Large intestine (tissue), 3 donors: Measurements from ENCODE around the gene IER5. TPM values are rescaled to one million over a fixed set of nuclear protein-coding genes. Genes with fewer than 3 reads are reported as not detected.
"Not testable (repeated sequence)": the region's sequence is repeated elsewhere in the genome, so short reads cannot be mapped to it uniquely, and the experiment has no call there.

Experiments
- DNase-seq, 2 donors: peaks; one replicate each; pipeline versions ENCODE4 v3.0.0 to v3.0.0-alpha.2; 2013
- H3K27ac ChIP-seq: one replicate; pipeline ENCODE4 v1.5.1; 2013; ENCODE audit warnings: low read length
- H3K27me3 ChIP-seq: 2 replicates; pipeline ENCODE4 v1.6.1; 2013; ENCODE audit warnings: low read length; ENCODE audit not compliant: control insufficient read depth, insufficient read depth
- H3K36me3 ChIP-seq: 2 replicates; pipeline ENCODE4 v1.6.1; 2013; ENCODE audit warnings: low read length; ENCODE audit not compliant: control insufficient read depth, insufficient read depth
- H3K4me1 ChIP-seq: one replicate; pipeline ENCODE4 v1.6.1; 2013; ENCODE audit warnings: low read length; ENCODE audit not compliant: control insufficient read depth, insufficient read depth
- H3K4me3 ChIP-seq: one replicate; pipeline ENCODE4 v1.5.1; 2013; ENCODE audit warnings: low read length
- H3K9me3 ChIP-seq: one replicate; pipeline ENCODE4 v1.6.1; 2013; ENCODE audit warnings: mild to moderate bottlenecking, low read depth, low read length, moderate library complexity; ENCODE audit not compliant: control insufficient read depth
- WGBS: methylation state at CpG from one replicate; pipeline ENCODE4 v1.1.5; 2013; ENCODE audit warnings: low lambda C conversion rate; ENCODE audit not compliant: insufficient coverage; 5-methylcytosine and 5-hydroxymethylcytosine counted together
- polyA plus RNA-seq: library from polyadenylated mRNA; unstranded; fragments of 120-200 nt; gene quantifications from one replicate; pipeline ENCODE4 v1.2.1, GENCODE V29; 2013

Gene IER5
- polyA plus RNA-seq, 1 donor, result 8.2 TPM

DNA sequence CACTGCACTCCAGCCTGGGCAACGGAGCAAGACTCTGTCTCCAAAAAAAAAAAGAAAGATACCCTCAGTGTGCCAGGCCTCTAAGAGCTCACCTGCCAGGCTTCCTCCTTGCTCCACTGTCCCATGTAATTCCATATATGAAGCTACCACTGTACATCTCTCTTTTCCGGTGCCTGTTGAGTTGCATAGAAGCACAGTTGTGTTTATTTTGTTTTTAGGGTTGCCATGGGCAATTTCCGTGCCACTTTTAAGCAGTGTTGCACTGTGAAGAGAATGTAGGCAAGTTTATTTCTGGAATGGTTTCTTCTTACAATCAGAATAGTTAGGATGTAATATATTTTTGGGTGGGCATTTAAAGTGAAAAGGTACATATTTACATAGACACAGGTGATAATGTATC lies 31.4 kb upstream of the IER5 start:
- H3K4me1 ChIP-seq, result no peaks in the 10 kb centered on the region
- H3K9me3 ChIP-seq, result no peaks in the 10 kb centered on the region
- peaks cover 2% of the 10 kb centered on the region for H3K36me3 ChIP-seq
- no peak overlapping the region for H3K4me3 ChIP-seq
- DNase-seq, result no peak
- no peaks in the 10 kb centered on the region for H3K27me3 ChIP-seq
- WGBS, result no CpG with 5 or more reads among the region's 3 CpGs
- no peak overlapping the region for H3K27ac ChIP-seq

DNA sequence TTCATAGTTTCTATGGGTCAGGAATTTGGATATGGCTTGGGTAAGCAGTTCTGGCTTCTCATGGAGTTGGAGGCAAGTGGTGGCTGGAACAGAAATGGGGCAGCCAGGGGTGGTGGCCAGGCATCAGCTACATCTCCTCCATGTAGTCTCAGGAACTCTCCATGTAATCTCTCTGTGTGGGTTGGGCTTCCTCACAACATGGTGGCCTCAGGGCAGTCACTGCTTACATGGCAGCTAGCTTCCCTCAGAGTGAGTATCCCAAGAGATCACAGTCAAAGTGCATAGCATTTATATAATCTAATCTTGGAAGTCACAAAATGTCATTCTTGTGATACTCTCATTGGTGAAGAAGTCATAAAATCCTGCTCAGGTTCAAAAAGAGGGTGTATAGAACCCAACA lies 29.1 kb upstream of the IER5 start:
- no peak overlapping the region for H3K27ac ChIP-seq
- H3K4me3 ChIP-seq, result no peak overlapping the region
- no peaks in the 10 kb centered on the region for H3K9me3 ChIP-seq
- H3K4me1 ChIP-seq, result peaks cover 3% of the 10 kb centered on the region
- no peaks in the 10 kb centered on the region for H3K36me3 ChIP-seq
- no peak for DNase-seq
- H3K27me3 ChIP-seq, result no peaks in the 10 kb centered on the region

DNA sequence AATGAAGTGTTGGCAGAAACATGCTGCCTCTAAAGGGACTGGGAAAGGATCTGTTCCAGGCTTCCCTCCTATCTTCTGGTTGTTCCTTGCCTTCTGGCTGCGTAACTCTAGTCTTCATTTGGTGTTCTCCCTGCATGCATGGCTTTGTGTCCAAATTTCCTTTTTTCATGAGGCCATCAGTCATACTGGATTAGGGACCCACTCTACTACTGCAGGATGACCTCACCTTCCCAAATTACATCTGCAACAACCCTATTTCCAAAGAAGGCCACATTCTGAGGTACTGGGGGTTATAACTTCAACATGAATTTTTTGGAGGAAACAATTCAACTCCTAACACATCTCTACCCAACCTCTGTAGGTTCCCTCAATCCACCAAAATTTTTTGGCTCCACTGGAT lies 28.4 kb upstream of the IER5 start:
- H3K4me3 ChIP-seq, result no peak overlapping the region
- peaks cover 3% of the 10 kb centered on the region for H3K4me1 ChIP-seq
- no peaks in the 10 kb centered on the region for H3K36me3 ChIP-seq
- no peak for DNase-seq
- H3K27ac ChIP-seq, result no peak overlapping the region
- H3K9me3 ChIP-seq, result no peaks in the 10 kb centered on the region
- H3K27me3 ChIP-seq, result no peaks in the 10 kb centered on the region
- WGBS, result no CpG with 5 or more reads among the region's 1 CpG

DNA sequence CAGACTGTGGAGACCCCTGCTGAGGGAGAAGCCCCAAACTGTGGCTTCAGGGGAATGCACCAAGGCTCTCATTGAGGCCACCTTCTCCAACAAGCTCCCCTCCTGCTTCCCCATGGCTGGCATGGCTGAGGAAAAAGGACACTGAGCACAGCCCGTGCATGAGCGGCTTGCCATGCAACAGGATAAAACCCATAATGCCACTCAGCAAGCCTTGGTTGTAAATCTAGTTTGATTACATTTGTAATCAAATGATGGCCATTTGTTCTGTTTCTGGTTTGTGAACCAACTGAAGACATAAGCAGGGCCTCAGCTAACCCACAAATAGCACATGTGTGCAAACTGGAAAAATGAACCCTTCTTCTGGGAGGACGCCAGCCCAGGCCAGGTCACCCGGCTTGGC lies 27.6 kb upstream of the IER5 start:
- not testable (repeated sequence) for DNase-seq, H3K27ac ChIP-seq, H3K4me1 ChIP-seq, H3K36me3 ChIP-seq, H3K4me3 ChIP-seq, H3K27me3 ChIP-seq, H3K9me3 ChIP-seq
- WGBS, result no CpG with 5 or more reads among the region's 4 CpGs

DNA sequence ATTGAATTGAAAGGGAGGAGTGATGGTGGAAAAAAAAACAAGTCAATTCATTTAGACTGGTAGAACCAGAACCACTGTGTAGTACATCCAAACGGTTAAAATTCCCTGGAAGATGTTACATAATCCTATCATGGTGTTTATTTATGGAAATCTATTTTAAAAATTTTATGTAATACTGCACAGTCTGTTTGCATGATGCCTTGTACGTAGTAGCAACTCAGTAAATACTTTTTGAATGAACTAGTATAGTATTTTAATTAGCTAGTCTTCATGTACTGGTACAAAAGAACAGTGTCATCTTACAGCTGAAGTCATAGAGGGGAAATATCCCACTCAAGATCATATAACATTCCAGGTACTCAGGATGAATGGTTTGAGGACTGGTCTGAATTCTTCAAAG lies 27.0 kb upstream of the IER5 start:
- no peak for DNase-seq
- WGBS, result 50% methylated on average over 1 of the region's 2 CpGs
- H3K4me1 ChIP-seq, result peaks cover 3% of the 10 kb centered on the region
- no peaks in the 10 kb centered on the region for H3K27me3 ChIP-seq
- H3K36me3 ChIP-seq, result no peaks in the 10 kb centered on the region
- H3K4me3 ChIP-seq, result no peak overlapping the region
- no peak overlapping the region for H3K27ac ChIP-seq
- H3K9me3 ChIP-seq, result no peaks in the 10 kb centered on the region

DNA sequence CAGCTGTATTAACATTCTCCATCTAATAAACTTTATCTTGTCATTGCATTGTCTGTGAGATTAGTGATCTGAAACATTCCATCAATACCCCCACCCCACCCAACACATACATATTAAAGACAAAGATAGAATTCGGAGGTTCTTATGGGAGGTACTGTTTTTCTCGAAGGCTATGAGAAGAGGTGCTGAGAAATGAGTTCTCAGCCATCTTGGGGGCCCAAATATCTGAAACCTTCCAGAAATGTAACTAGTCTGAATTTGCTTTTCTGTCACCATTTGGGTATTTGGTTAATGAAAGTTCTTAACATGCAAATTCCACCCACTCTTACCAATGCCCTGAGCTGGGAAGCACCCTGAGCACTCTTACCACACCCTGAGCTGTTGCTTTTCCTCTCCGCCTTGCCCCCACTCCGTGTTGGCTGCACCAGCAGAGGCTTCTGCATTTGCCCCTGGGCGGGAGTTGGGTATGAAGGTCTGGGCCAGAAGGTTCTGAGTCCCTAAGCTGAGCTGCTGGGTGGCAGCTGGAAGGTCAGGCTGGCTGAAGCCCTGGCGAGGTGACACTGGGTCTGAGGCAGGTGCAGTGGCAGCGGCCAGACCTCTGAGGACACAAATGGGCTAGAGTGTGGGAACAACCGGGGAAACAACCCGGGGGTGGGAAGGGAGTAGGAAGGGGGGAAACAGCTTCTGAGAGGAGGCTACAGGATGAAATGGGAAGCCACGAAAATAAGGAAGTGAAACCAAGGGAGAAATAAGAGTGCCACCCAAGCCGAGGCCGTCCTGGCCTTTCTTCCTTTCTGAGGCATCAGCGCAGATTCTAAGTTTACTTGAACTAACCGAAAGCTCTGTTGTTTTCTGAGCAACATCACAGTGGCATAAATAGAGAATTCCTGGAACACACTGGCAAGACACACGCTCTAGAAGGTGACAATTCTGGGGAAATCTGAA lies 26.3 kb upstream of the IER5 start:
- Histone ChIP-seq H3K36me3 (no peaks in the 10 kb centered on the region), H3K27me3 (no peaks in the 10 kb centered on the region), H3K4me3 (no peak overlapping the region), H3K9me3 (no peaks in the 10 kb centered on the region), H3K4me1 (peaks cover 3% of the 10 kb centered on the region), H3K27ac (no peak overlapping the region)
- 89% methylated on average over 3 of the region's 15 CpGs for WGBS
- DNase-seq, result no peak

DNA sequence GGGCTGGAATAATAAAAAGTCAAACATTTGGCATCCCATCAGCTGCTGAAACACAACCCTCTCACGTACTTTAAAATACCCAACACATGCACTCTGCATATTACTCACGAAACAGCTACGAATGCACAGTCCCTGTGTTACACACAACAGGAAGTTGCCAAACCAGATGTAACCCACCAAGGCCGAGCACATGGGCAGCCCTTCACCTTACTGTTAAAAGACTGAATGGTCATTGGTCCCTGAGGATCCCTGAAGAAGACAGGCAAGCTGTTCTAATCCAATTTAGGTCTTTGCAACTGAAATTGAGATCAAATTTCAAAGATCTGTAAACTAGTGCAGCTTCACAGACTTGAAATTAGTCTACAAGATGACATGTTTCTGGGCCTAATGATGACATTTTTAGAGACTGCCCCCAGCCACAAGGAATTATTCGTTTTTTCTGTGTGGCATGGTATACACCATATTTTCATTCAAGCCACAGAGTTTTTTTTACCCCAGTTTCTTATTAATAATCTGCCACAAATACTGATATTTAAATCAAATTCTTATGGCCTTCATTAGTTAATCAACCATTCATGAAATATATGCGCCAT lies 25.6 kb upstream of the IER5 start:
- Histone ChIP-seq H3K27ac (no peak overlapping the region), H3K4me3 (no peak overlapping the region), H3K36me3 (no peaks in the 10 kb centered on the region), H3K9me3 (no peaks in the 10 kb centered on the region), H3K4me1 (peaks cover 3% of the 10 kb centered on the region), H3K27me3 (no peaks in the 10 kb centered on the region)
- DNase-seq, result no peak
- no CpG with 5 or more reads among the region's 6 CpGs for WGBS

DNA sequence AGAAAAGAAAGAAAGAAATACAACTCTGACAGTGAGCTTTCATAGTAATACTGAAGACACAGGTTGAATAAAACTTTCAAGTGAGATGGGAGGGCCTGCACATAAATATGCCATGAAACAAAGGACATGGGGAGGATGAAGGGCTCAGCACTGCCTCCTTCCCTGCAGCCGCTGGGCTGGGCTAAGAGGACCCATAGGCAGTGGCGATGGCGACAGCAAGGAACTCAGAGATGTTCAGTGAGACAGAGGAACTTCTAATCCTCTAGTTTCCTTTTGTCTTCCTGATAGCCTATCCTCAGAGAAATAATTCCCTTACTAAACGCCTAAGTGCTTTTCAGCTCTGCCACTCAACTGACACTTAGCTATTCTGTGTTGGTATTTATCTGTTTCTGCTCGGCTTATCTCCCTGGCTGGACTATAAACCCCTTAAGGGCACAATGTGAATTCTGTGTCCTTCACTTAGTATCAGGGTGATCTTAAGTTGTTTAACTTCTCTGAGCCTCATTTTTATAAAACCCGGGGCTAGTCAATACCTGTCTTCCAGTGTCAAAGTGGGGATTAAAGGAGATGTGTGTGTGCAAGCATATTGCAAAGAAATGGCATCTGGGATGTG lies 24.4 kb upstream of the IER5 start:
- Histone ChIP-seq H3K27ac (peak overlapping the region; percentile 19), H3K4me3 (no peak overlapping the region), H3K9me3 (no peaks in the 10 kb centered on the region), H3K27me3 (no peaks in the 10 kb centered on the region), H3K4me1 (peaks cover 3% of the 10 kb centered on the region), H3K36me3 (no peaks in the 10 kb centered on the region)
- peak in 1 of 2 donors; percentile 38 for DNase-seq
- 40% methylated on average over 1 of the region's 6 CpGs for WGBS

DNA sequence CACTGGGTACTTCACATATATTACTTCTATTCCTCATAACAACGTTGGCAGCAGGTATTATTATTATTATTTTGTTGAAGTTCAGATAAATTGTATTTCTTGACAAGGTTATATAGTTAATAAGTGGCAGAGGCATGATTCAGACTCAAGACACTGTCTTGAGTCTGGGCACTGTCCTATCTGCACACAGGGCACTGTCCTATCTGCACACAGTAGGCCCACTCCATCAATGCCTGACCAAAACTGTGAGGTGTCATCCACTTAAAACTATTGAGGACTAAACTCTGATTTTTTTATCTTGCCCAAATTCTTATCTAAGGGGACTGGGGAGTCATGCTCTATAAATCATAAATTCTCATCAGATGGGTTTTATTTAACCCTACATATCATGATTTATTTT lies 23.8 kb upstream of the IER5 start:
- Histone ChIP-seq H3K36me3 (no peaks in the 10 kb centered on the region), H3K27ac (no peak overlapping the region), H3K4me1 (peaks cover 3% of the 10 kb centered on the region), H3K4me3 (no peak overlapping the region), H3K9me3 (no peaks in the 10 kb centered on the region), H3K27me3 (no peaks in the 10 kb centered on the region)
- no peak for DNase-seq
- WGBS, result no CpG with 5 or more reads among the region's 1 CpG

DNA sequence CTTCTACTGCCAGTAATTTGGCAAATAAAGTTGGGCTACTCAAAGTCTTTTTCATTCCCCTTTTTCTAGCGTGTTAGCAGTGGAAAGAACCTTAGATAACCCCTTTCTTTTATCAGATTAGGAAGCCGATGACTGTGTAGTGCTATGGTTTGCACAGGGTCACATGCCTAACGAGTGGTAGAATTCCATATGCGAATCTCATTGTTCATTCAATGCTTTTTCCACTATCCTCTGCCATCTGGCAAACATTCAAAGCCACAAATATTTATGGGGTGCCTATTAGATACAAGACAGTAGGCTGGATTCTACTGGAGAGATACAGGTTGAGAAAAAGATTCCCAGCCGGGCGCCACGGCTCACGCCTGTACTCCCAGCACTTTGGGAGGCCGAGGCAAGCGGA lies 14.9 kb upstream of the IER5 start:
- Histone ChIP-seq H3K36me3 (no peaks in the 10 kb centered on the region), H3K27me3 (peaks cover 4% of the 10 kb centered on the region), H3K9me3 (no peaks in the 10 kb centered on the region), H3K4me3 (no peak overlapping the region), H3K27ac (no peak overlapping the region), H3K4me1 (no peaks in the 10 kb centered on the region)
- no peak for DNase-seq
- no CpG with 5 or more reads among the region's 10 CpGs for WGBS
